A673 (cell line): ENCODE measurements around the gene BEND6. TPM values are rescaled to one million over a fixed set of nuclear protein-coding genes. Genes with fewer than 3 reads are reported as not detected.

Source experiments
- BruUV-seq: library from RNA; stranded (reverse); fragments of 400-500 nt; replicated peaks from 2 replicates; lab custom pipeline; 2021; lab: Mats Ljungman, UMichigan
- CTCF ChIA-PET: fragments of 300-600 bp; sonication (Branson Sonifier 250); formaldehyde crosslinking; loops from one replicate; lab custom pipeline; 2022; ENCODE audit warnings: antibody characterized with exemption; lab: Charles Lee
- POLR2A ChIA-PET: fragments of 300-600 bp; sonication (Branson Sonifier 250); formaldehyde crosslinking; loops from one replicate; lab custom pipeline; 2022; ENCODE audit warnings: antibody characterized with exemption; ENCODE audit not compliant: low non-redundant PET; lab: Charles Lee
- DNase-seq: peaks from one replicate; pipeline ENCODE4 v3.0.0-alpha.2; 2015; ENCODE audit warnings: low spot score
- H3K27ac ChIP-seq: fragments of 200-600 bp; sonication (generic); 2 replicates; pipeline ENCODE4 v1.5.1; 2016; ENCODE audit warnings: mixed run types, low read depth, mild to moderate bottlenecking, mixed read lengths, antibody characterized with exemption, low read length; ENCODE audit not compliant: poor library complexity, severe bottlenecking
- H3K27me3 ChIP-seq: fragments of 200-600 bp; sonication (generic); replicated peaks from 2 replicates; pipeline ENCODE4 v1.6.1; 2017; ENCODE audit warnings: mixed run types, low read depth, mild to moderate bottlenecking, mixed read lengths, antibody characterized with exemption, low read length; ENCODE audit not compliant: insufficient read depth, poor library complexity
- H3K36me3 ChIP-seq: fragments of 200-600 bp; sonication (generic); 2 replicates; pipeline ENCODE4 v1.6.1; 2016; ENCODE audit warnings: mixed run types, mild to moderate bottlenecking, mixed read lengths, antibody characterized with exemption, low read length; ENCODE audit not compliant: insufficient read depth, poor library complexity, severe bottlenecking
- H3K4me1 ChIP-seq: fragments of 200-600 bp; sonication (generic); 2 replicates; pipeline ENCODE4 v1.6.1; 2017; ENCODE audit warnings: mixed run types, mild to moderate bottlenecking, mixed read lengths, antibody characterized with exemption, low read length; ENCODE audit not compliant: insufficient read depth, poor library complexity, severe bottlenecking
- H3K4me3 ChIP-seq: fragments of 200-600 bp; sonication (generic); 2 replicates; pipeline ENCODE4 v1.5.1; 2016; ENCODE audit warnings: low read depth, mixed run types, mild to moderate bottlenecking, mixed read lengths, low read length; ENCODE audit not compliant: poor library complexity, severe bottlenecking
- H3K9me3 ChIP-seq: fragments of 200-600 bp; sonication (generic); 2 replicates; pipeline ENCODE4 v1.6.1; 2016; ENCODE audit warnings: mixed run types, low read depth, mild to moderate bottlenecking, mixed read lengths, antibody characterized with exemption, low read length; ENCODE audit not compliant: poor library complexity, severe bottlenecking
- CTCF ChIP-seq: fragments of 300-800, 200-600 bp; sonication (generic); conservative IDR thresholded peaks from 2 replicates; pipeline ENCODE4 v1.5.1; 2017; ENCODE audit warnings: low read depth, mild to moderate bottlenecking, antibody characterized with exemption, low read length, moderate library complexity, mixed read lengths
- EZH2 ChIP-seq: fragments of 200-600 bp; sonication (generic); IDR thresholded peaks from 2 replicates; pipeline ENCODE4 v1.6.1; 2017; ENCODE audit warnings: borderline replicate concordance, low read depth, mild to moderate bottlenecking, mixed read lengths, antibody characterized with exemption, low read length; ENCODE audit not compliant: poor library complexity, severe bottlenecking
- intact Hi-C: fragments of 100-400 bp; cut with micrococcal nuclease; formaldehyde crosslinking; loops from one replicate; pipeline ENCODE4 v1.10.0; 2022; ENCODE audit not compliant: unreplicated experiment
- total RNA-seq: library from RNA; stranded (reverse); gene quantifications from 2 replicates; pipeline ENCODE4 v1.2.3, GENCODE V29; 2021

The BEND6 gene
- total RNA-seq, 1 experiment from 2014 or later: 5.3 TPM

- H3K27me3 ChIP-seq: no peaks in the 10 kb centered on the region
- no peak for DNase-seq
- no TSS peak for BruUV-seq
- no peaks in the 10 kb centered on the region for H3K36me3 ChIP-seq
- TF ChIP-seq EZH2 (no peak), CTCF (no peak)
- POLR2A ChIA-PET: no interaction called here
- CTCF ChIA-PET: no interaction called here
- H3K4me3 ChIP-seq: no peak overlapping the region
- no peaks in the 10 kb centered on the region for H3K4me1 ChIP-seq
- no peak overlapping the region for H3K27ac ChIP-seq
- no peaks in the 10 kb centered on the region for H3K9me3 ChIP-seq
- intact Hi-C loops: no loop called here
Observed at GRCh38 chr6:56984884-56985283, 30.0 kb downstream of the BEND6 start.

- DNase-seq: no peak
- no peaks in the 10 kb centered on the region for H3K27me3 ChIP-seq
- ChIA-PET POLR2A (interaction anchor here (0.5 kb wide), 1 partner anchor 31 kb away, joined by 3 read pairs; no protein-coding TSS in a partner anchor), CTCF (interaction anchor here (0.8 kb wide), 1 partner anchor 82 kb away, joined by 3 read pairs; no protein-coding TSS in a partner anchor)
- H3K4me1 ChIP-seq: no peaks in the 10 kb centered on the region
- TF ChIP-seq EZH2: no peak
- TF ChIP-seq CTCF: no peak
- H3K9me3 ChIP-seq: no peaks in the 10 kb centered on the region
- BruUV-seq: no TSS peak
- intact Hi-C loops: no loop called here
- no peaks in the 10 kb centered on the region for H3K36me3 ChIP-seq
- no peak overlapping the region for H3K4me3 ChIP-seq
- no peak overlapping the region for H3K27ac ChIP-seq
Observed at GRCh38 chr6:56986611-56987010, 31.7 kb downstream of the BEND6 start.

GRCh38 chr6:56988145-56988544 is 33.2 kb downstream of the BEND6 start:
- ChIA-PET CTCF (interaction anchor here (0.7 kb wide), 1 partner anchor 38 kb away, joined by 3 read pairs; no protein-coding TSS in a partner anchor), POLR2A (no interaction called here)
- no peak for DNase-seq
- H3K27me3 ChIP-seq: no peaks in the 10 kb centered on the region
- TF ChIP-seq CTCF (no peak), EZH2 (no peak)
- no peaks in the 10 kb centered on the region for H3K36me3 ChIP-seq
- no peak overlapping the region for H3K4me3 ChIP-seq
- H3K4me1 ChIP-seq: no peaks in the 10 kb centered on the region
- intact Hi-C loops: no loop called here
- H3K9me3 ChIP-seq: no peaks in the 10 kb centered on the region
- H3K27ac ChIP-seq: no peak overlapping the region
- BruUV-seq: no TSS peak
